Neuron (in vitro differentiated cells): Measurements from ENCODE around the gene SDHA.
"Not testable (repeated sequence)": the region's sequence is repeated elsewhere in the genome, so short reads cannot be mapped to it uniquely, and the experiment has no call there.

ENCODE experiments used
- H2AFZ ChIP-seq: one replicate; pipeline ENCODE4 v1.6.1; 2013; ENCODE audit warnings: low read depth, mild to moderate bottlenecking, inconsistent platforms, low read length, moderate library complexity
- H3K27me3 ChIP-seq: one replicate; pipeline ENCODE4 v1.6.1; 2013; ENCODE audit warnings: low read length; ENCODE audit not compliant: insufficient read depth
- H3K36me3 ChIP-seq: one replicate; pipeline ENCODE4 v1.6.1; 2013; ENCODE audit warnings: low read length; ENCODE audit not compliant: insufficient read depth
- H3K4me1 ChIP-seq: one replicate; pipeline ENCODE4 v1.6.1; 2013; ENCODE audit warnings: low read length; ENCODE audit not compliant: insufficient read depth
- H3K4me3 ChIP-seq: 2 replicates; pipeline ENCODE4 v1.5.1; 2013; ENCODE audit warnings: mild to moderate bottlenecking, low read length, moderate library complexity
- H3K9me3 ChIP-seq: one replicate; pipeline ENCODE4 v1.6.1; 2013; ENCODE audit warnings: low read length

SDHA gene

GRCh38 chr5:196350-196749 is 21.8 kb upstream of the SDHA start:
- H3K4me3 ChIP-seq = no peak overlapping the region
- H3K27me3 ChIP-seq = no peaks in the 10 kb centered on the region
- H2AFZ ChIP-seq = no peak overlapping the region
- peaks cover 5% of the 10 kb centered on the region for H3K36me3 ChIP-seq
- no peaks in the 10 kb centered on the region for H3K9me3 ChIP-seq
- H3K4me1 ChIP-seq = peaks cover 16% of the 10 kb centered on the region

DNA sequence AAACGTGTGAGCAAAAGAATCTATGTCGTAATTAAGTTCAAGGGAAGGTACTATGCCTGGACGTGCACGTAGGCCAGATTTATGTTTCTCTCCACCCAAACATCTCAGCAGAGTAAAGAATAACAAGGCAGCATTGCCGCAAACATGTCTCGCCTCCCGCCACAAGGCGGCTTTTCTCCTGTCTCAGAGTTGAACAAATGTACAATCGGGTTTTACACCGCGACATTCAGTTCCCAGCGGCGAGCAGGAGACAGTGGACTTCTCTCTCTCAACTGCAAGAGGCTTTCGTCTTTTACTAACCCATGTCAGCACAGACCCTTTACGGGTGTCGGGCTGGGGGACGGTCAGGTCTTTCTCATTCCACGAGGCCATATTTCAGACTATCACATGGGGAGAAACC is 21.1 kb upstream of the SDHA start:
- H2AFZ ChIP-seq, H3K27me3 ChIP-seq, H3K36me3 ChIP-seq, H3K9me3 ChIP-seq, H3K4me3 ChIP-seq: not testable (repeated sequence)
- peaks cover 22% of the 10 kb centered on the region for H3K4me1 ChIP-seq

GRCh38 chr5:197892-198489 is 20.1 kb upstream of the SDHA start:
- H2AFZ ChIP-seq = no peak overlapping the region
- no peak overlapping the region for H3K4me3 ChIP-seq
- no peaks in the 10 kb centered on the region for H3K9me3 ChIP-seq

DNA sequence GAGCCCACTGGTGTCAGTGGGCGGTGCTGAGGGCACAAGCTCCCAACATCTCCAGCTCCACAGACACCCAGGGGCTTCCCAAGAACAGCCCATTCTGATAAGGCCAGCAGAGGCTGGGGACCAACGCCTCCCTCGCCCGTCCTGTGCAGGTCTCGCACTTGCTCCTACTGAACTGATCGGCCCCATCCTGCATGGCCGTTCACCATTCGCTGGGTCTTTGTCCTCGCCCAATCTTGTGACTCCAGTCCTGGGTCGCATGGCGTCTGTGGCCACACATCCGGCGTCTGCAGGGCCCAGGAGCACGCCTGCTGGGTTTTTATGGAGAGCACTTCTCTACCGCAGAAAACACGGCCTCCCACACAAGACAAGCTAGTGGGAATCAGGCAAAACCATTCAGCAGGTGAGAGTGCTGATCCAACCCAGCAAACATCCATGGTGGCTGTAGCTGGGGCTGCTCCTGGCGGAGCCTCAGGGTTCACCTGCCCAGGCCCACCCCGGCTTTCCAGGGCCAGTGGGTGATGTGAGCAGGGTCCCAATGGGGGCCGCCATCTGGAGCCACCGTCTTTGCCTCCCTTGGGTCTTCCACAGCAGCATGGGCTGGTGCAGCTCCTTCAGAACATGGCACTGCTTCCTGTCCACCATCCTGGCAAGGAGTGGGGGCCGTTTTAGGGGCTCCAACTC is 19.5 kb upstream of the SDHA start:
- peaks cover 13% of the 10 kb centered on the region for H3K36me3 ChIP-seq
- no peak overlapping the region for H3K4me3 ChIP-seq
- no peaks in the 10 kb centered on the region for H3K27me3 ChIP-seq
- no peaks in the 10 kb centered on the region for H3K9me3 ChIP-seq
- H3K4me1 ChIP-seq = peaks cover 22% of the 10 kb centered on the region
- no peak overlapping the region for H2AFZ ChIP-seq

More at GRCh38 chr5:197892-198489, 20.1 kb upstream of the SDHA start:
- Histone ChIP-seq H3K4me1 (peaks cover 22% of the 10 kb centered on the region), H3K36me3 (peaks cover 8% of the 10 kb centered on the region), H3K27me3 (no peaks in the 10 kb centered on the region)

DNA sequence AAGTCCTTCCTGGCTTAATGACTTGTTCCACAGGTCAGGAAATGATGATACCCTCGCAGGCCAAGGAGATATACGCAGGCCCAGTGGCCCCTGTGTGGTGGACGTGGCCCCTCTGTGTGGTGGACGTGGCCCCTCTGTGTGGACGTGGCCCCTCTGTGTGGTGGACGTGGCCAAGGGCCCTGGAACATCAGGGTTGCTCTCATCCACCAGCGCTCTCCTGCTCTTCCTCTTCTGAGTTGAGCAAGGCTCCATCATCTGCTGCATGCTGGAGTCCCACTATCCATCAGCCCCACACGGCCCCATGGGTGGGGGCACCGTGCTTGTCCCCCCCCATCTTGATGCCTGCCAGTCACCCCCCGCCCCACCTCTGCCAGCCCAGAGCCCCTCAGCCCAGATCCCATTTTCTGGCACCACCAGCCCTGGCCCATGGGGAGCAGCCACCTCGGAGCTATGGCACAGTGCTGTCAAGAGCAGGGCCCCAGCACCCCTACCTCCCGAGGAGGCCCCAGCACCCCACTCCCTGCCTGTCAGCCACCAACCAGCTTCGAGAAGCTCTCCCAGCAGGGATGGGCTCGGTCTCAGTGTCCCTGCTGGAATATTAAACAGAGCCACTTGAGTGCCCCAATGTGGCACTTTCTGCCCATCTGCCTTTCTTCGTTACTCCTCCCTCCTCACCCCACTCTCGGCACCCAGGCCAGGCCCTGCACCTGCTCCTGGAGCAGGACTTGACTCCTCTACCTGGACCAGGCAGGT is 18.7 kb upstream of the SDHA start:
- peaks cover 22% of the 10 kb centered on the region for H3K4me1 ChIP-seq
- H3K9me3 ChIP-seq = no peaks in the 10 kb centered on the region
- H3K27me3 ChIP-seq = no peaks in the 10 kb centered on the region
- no peak overlapping the region for H3K4me3 ChIP-seq
- peaks cover 20% of the 10 kb centered on the region for H3K36me3 ChIP-seq
- no peak overlapping the region for H2AFZ ChIP-seq

GRCh38 chr5:199950-200645 is 18.0 kb upstream of the SDHA start:
- Histone ChIP-seq H3K4me3 (no peak overlapping the region), H2AFZ (no peak overlapping the region), H3K36me3 (peaks cover 27% of the 10 kb centered on the region), H3K27me3 (no peaks in the 10 kb centered on the region), H3K4me1 (peaks cover 22% of the 10 kb centered on the region), H3K9me3 (no peaks in the 10 kb centered on the region)

DNA sequence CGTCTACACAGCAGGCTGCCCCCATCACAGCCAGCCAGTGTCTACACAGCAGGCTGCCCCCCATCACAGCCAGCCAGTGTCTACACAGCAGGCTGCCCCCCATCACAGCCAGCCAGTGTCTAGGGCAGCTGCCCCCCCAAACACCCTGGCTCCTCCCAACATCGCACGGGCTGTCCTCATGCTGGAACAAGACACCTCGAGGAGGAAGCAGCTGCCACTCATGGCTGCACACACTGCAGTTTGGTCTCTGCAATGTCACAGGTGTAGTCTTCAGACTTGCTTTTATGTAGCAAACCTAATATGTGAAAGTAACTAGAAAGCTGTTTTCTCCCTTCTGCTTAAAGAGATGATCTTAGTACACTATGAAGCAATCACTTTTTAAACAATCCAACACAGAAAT is 17.1 kb upstream of the SDHA start:
- no peak overlapping the region for H3K4me3 ChIP-seq
- H2AFZ ChIP-seq = no peak overlapping the region
- no peaks in the 10 kb centered on the region for H3K27me3 ChIP-seq
- peaks cover 35% of the 10 kb centered on the region for H3K36me3 ChIP-seq
- H3K9me3 ChIP-seq = no peaks in the 10 kb centered on the region
- peaks cover 22% of the 10 kb centered on the region for H3K4me1 ChIP-seq

GRCh38 chr5:201672-202071 is 16.4 kb upstream of the SDHA start:
- H2AFZ ChIP-seq = no peak overlapping the region
- no peak overlapping the region for H3K4me3 ChIP-seq
- no peaks in the 10 kb centered on the region for H3K27me3 ChIP-seq
- H3K36me3 ChIP-seq = peaks cover 41% of the 10 kb centered on the region
- no peaks in the 10 kb centered on the region for H3K9me3 ChIP-seq
- H3K4me1 ChIP-seq = peaks cover 22% of the 10 kb centered on the region

- Histone ChIP-seq H3K4me1 (peaks cover 19% of the 10 kb centered on the region), H3K27me3 (no peaks in the 10 kb centered on the region), H2AFZ (no peak overlapping the region), H3K9me3 (no peaks in the 10 kb centered on the region), H3K36me3 (peaks cover 41% of the 10 kb centered on the region), H3K4me3 (no peak overlapping the region)
Measured at GRCh38 chr5:203246-203930, 14.7 kb upstream of the SDHA start.

GRCh38 chr5:204001-204400 is 14.1 kb upstream of the SDHA start:
- H3K9me3 ChIP-seq = no peaks in the 10 kb centered on the region
- H3K4me3 ChIP-seq = no peak overlapping the region
- H2AFZ ChIP-seq = no peak overlapping the region
- peaks cover 19% of the 10 kb centered on the region for H3K4me1 ChIP-seq
- no peaks in the 10 kb centered on the region for H3K27me3 ChIP-seq
- peaks cover 39% of the 10 kb centered on the region for H3K36me3 ChIP-seq

DNA sequence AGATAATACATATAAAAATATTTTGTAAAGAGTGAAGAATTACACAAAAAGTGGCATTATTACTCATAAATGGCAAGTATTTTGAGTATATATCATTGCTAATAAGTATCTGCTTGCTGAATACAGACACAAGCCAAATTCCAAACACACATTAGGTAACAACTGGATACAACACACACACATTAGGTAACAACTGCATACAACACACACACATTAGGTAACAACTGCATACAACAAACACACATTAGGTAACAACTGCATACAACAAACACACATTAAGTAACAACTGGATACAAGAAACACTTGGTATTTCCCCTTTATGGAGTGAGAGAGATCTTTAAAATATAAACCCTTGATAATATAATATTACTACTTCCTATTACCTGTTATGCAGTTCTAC is 13.7 kb upstream of the SDHA start:
- Histone ChIP-seq H3K36me3 (peaks cover 36% of the 10 kb centered on the region), H3K9me3 (no peaks in the 10 kb centered on the region), H2AFZ (no peak overlapping the region), H3K4me1 (peaks cover 19% of the 10 kb centered on the region), H3K27me3 (no peaks in the 10 kb centered on the region), H3K4me3 (no peak overlapping the region)

DNA sequence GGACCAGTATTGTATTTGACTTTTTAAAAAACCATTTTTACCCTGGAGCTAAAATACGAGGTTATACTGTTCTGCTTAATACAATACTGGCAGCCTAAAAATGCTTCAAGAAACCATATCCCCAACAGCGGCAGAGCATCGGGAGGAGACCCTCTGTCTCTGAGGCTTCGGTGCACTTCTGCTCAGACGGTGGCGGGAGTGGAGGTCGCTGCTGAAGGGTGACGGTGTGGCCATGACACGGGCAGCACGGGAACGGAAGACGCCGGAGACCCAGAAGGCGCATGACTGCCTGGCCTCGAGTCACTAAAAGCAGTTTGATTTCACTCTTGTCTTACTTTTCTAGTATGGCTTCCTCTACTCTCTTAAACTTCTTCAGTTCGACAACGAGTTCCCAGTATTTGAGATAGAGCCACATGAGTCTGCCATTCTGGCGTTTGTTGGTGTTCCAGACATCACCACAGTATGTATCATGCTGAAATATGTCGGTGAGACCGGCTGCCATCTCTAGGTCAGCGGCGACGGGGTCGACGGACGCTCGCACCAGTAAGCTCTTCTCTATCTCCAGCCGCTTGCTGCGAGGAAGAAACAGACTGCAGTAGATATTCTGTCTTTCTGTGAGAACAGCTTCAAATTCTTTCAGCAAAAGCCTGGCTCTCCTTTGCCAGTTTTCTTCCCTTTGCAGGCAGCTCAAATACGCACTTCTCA is 13.0 kb upstream of the SDHA start:
- Histone ChIP-seq H2AFZ (no peak overlapping the region), H3K9me3 (no peaks in the 10 kb centered on the region), H3K4me3 (no peak overlapping the region), H3K36me3 (peaks cover 36% of the 10 kb centered on the region), H3K27me3 (no peaks in the 10 kb centered on the region), H3K4me1 (peaks cover 13% of the 10 kb centered on the region)
